ENCODE results near the gene GPR151. TPM values are rescaled to one million over a fixed set of nuclear protein-coding genes. Genes with fewer than 3 reads are reported as not detected.

GPR151 gene
- total RNA-seq, 1 donor from 2014 or later, result not detected

GRCh38 chr5:146540414-146540813 is 24.4 kb upstream of the GPR151 start:
- H3K4me1 ChIP-seq, result no peaks in the 10 kb centered on the region
- H3K27me3 ChIP-seq, result no peaks in the 10 kb centered on the region
- TF ChIP-seq, protein P1, sequence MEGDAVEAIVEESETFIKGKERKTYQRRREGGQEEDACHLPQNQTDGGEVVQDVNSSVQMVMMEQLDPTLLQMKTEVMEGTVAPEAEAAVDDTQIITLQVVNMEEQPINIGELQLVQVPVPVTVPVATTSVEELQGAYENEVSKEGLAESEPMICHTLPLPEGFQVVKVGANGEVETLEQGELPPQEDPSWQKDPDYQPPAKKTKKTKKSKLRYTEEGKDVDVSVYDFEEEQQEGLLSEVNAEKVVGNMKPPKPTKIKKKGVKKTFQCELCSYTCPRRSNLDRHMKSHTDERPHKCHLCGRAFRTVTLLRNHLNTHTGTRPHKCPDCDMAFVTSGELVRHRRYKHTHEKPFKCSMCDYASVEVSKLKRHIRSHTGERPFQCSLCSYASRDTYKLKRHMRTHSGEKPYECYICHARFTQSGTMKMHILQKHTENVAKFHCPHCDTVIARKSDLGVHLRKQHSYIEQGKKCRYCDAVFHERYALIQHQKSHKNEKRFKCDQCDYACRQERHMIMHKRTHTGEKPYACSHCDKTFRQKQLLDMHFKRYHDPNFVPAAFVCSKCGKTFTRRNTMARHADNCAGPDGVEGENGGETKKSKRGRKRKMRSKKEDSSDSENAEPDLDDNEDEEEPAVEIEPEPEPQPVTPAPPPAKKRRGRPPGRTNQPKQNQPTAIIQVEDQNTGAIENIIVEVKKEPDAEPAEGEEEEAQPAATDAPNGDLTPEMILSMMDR (IDR thresholded peaks at IDR 0.05), result no peak
- no peaks in the 10 kb centered on the region for H3K36me3 ChIP-seq
- no peak overlapping the region for H3K4me3 ChIP-seq
- no peaks in the 10 kb centered on the region for H3K9me3 ChIP-seq
- intact Hi-C loops (cut with DNase I), result loop anchor here (10.0 kb wide), 1 partner anchor 1034 kb away; no protein-coding TSS in a partner anchor
- no peak overlapping the region for H3K27ac ChIP-seq
- DNase-seq (ENCODE audit: low spot score in 2 of 2), result no peak

DNA sequence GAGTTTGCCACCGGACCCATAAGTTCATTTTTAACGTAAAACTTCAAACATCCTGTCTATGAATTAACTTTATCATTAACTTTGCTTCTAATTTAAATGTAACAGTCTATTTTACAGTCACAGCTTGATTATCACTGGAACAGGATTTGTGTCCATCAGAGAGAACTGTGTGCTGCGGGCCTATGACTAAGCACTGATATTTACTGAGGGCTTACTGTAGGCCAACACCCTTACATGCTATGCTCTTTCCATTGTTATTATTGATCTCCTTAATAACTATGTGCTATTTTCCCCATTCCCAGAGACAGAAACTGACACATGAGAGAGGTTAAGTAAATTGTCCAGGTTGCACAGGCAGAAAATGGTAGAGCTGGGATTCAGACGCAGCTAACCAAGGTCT is 24.0 kb upstream of the GPR151 start:
- TF ChIP-seq, protein P1 (IDR thresholded peaks at IDR 0.05), result no peak
- Histone ChIP-seq H3K9me3 (no peaks in the 10 kb centered on the region), H3K27me3 (no peaks in the 10 kb centered on the region), H3K4me3 (no peak overlapping the region), H3K4me1 (no peaks in the 10 kb centered on the region), H3K27ac (no peak overlapping the region), H3K36me3 (no peaks in the 10 kb centered on the region)
- no peak for DNase-seq (ENCODE audit: low spot score in 2 of 2)
- intact Hi-C loops (cut with DNase I), result loop anchor here (10.0 kb wide), 1 partner anchor 1035 kb away; no protein-coding TSS in a partner anchor

- no peaks in the 10 kb centered on the region for H3K27me3 ChIP-seq
- intact Hi-C loops (cut with DNase I), result no loop called here
- H3K9me3 ChIP-seq, result no peaks in the 10 kb centered on the region
- no peak for DNase-seq (ENCODE audit: low spot score in 2 of 2)
- H3K4me1 ChIP-seq, result no peaks in the 10 kb centered on the region
- no peaks in the 10 kb centered on the region for H3K36me3 ChIP-seq
- H3K4me3 ChIP-seq, result no peak overlapping the region
- no peak overlapping the region for H3K27ac ChIP-seq
- TF ChIP-seq, protein P1 (IDR thresholded peaks at IDR 0.05), result no peak
Measured at GRCh38 chr5:146538432-146538831, 22.4 kb upstream of the GPR151 start.

GRCh38 chr5:146533882-146534281 is 17.9 kb upstream of the GPR151 start:
- H3K36me3 ChIP-seq, result no peaks in the 10 kb centered on the region
- no peak overlapping the region for H3K27ac ChIP-seq
- DNase-seq (ENCODE audit: low spot score in 2 of 2), result no peak
- no peak overlapping the region for H3K4me3 ChIP-seq
- no peaks in the 10 kb centered on the region for H3K4me1 ChIP-seq
- intact Hi-C loops (cut with DNase I), result loop anchor here (1.0 to 2.0 kb wide), 2 partner anchors 433 to 654 kb away; no protein-coding TSS in a partner anchor
- no peaks in the 10 kb centered on the region for H3K9me3 ChIP-seq
- H3K27me3 ChIP-seq, result no peaks in the 10 kb centered on the region
- TF ChIP-seq, protein P1 (IDR thresholded peaks at IDR 0.05), result no peak

DNA sequence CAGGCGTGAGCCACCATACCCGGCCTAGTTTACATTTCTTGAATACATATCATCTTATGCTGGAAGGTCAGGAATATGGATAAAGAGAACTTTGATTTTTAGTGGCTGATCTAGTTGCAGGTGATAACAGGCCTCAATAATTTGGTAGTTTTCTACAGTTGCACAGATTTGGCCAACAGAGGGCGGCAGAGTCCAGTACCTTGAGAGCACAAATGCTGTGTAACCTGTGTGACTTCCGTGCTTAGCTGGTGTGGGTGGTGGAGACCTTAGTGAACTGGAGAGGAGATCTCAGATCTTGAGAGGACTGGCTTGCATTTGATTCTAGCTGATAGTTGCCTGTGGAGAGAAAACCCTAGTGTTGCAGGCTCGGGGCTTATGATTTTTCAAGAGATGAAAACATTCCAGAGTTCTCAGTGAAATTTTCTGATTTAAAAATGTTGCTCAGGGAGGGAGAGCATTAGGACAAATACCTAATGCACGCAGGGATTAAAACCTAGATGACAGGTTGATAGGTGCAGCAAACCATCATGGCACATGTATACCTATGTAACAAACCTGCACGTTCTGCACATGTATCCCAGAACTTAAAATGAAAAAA is 17.4 kb upstream of the GPR151 start:
- Histone ChIP-seq H3K27ac (no peak overlapping the region), H3K9me3 (no peaks in the 10 kb centered on the region), H3K4me3 (no peak overlapping the region), H3K36me3 (no peaks in the 10 kb centered on the region), H3K27me3 (no peaks in the 10 kb centered on the region), H3K4me1 (no peaks in the 10 kb centered on the region)
- TF ChIP-seq, protein P1 (IDR thresholded peaks at IDR 0.05), result peak; percentile 56 to 87 (median 79)
- intact Hi-C loops (cut with DNase I), result loop anchor here (1.0 to 2.0 kb wide), 2 partner anchors 433 to 655 kb away; no protein-coding TSS in a partner anchor
- DNase-seq (ENCODE audit: low spot score in 2 of 2), result peak in 1 of 2 donors; percentile 76
